ENCODE measurements around the gene ABHD16B.

Gene ABHD16B

DNA sequence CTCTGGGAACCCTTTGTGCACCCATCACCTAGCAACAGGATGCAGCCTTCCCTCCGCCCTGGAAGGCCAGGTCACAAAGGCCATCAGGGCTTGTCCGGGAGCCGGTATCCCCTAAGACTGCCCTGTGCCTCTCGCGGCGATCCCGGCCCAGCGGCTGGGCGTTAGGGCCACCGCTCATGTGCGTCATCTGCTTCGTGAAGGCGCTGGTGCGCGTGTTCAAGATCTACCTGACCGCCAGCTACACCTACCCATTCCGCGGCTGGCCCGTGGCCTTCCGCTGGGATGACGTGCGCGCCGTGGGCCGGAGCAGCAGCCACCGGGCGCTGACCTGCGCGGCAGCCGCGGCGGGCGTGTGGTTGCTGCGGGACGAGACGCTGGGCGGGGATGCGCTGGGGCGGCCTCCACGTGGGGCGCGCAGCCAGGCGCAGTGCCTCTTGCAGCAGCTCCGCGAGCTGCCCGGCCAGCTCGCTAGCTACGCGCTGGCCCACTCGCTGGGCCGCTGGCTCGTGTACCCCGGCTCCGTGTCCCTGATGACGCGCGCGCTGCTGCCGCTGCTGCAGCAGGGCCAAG lies at the start of gene ABHD16B:
ABHD16B (plus strand) TSS at position 134 of the 570 bp plus-strand sequence; CDS start at position 177, 43 bp downstream.
- DNase-seq, result no peak

DNA sequence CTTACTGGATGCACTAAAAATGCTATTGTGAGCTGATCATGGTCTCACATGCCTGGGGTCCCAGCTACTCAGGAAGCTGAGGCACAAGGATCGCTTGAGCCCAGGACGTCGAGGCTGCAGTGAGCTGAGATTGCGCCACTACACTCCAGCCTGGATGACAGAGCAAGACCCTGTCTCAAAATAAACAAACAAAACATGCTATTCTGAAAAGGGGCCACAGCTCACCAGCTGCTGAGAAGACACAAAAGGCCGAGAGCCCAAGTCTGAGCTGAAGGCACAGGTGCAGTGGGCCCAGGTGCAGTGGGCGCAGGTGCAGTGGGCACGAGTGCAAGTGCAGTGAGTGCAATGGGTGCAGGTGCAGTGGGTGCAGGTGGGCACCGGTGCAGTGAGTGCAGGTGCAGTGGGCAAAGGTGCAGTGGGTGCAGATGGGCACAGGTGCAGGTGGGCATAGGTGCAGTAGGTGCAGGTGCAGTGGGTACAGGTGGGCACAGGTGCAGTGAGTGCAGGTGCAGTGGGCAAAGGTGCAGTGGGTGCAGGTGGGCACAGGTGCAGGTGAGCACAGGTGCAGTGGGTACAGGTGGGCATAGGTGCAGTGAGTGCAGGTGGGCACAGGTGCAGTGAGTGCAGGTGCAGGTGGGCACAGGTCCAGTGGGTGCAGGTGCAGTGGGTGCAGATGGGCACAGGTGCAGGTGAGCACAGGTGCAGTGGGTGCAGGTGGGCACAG lies 46.2 kb upstream of the ABHD16B start:
- DNase-seq, result no peak

DNA sequence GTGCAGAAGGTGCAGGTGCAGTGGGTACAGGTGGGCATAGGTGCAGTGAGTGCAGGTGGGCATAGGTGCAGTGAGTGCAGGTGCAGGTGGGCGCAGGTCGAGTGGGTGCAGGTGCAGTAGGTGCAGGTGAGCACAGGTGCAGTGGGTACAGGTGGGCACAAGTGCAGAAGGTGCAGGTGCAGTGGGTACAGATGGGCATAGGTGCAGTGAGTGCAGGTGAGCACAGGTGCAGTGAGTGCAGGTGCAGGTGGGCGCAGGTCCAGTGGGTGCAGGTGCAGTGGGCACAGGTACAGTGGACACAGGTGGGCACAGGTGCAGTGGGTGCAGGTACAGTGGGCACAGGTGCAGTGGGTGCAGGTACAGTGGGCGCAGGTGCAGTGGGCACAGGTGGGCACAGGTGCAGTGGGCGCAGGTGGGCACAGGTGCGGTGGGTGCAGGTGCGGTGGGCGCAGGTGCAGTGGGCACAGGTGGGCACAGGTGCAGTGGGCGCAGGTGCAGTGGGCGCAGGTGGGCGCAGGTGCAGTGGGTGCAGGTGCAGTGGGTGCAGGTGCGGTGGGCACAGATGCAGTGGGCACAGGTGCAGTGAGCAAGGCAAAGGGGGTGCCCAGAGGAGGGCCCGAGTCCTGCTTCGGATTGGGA lies 45.6 kb upstream of the ABHD16B start:
- DNase-seq, result no peak

DNA sequence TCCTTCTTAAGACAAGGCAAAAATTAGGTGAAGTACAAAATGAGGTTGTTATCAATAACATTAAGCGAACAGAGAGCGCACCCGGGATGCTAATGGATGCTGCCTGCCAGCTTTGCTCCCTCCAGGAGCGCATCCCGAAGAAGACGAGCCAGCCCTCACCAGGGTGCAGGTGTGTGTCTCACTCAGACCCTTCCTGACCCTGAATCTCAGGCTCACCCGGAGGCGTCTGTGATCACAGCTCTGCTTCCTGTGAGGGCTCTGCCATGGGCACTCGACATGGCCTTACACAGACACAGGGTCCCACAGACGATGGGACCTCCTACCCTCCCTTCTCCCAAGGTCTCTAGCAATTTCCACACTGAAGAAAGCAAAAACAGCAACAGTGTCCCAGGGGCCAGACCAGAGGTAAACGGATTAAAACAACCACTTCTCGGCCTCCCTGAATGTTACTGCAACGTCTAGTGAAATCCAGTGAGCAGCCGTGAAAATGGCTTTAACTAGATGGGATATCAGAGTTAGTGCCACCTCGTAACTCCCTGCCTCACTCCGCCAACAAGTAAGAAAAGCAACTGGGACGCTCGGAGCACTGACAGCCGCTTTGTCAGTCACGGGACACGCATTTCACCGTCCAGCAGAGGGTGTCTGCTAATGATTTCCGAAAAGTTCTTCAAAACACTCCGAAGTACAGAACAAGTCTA lies 41.9 kb upstream of the ABHD16B start:
- no peak for DNase-seq

DNA sequence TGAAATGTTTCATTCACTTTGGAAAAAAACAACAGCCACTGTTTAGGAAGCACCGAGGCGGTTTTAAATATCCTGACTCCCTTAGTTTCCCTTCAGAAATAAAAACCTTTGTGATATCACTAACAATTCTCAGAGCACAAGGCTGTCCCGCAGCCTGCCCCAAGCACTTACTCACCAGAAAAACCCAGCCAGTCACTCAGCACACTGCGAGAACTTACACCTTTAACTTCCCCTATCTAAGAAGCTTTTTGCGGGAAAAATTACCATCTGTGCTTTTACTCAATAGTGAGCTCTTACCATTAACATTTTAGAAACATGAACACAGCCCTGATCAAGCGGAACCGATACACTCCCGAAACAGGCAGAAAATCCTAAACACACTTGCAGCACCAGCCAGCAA lies 39.5 kb upstream of the ABHD16B start:
- no peak for DNase-seq

DNA sequence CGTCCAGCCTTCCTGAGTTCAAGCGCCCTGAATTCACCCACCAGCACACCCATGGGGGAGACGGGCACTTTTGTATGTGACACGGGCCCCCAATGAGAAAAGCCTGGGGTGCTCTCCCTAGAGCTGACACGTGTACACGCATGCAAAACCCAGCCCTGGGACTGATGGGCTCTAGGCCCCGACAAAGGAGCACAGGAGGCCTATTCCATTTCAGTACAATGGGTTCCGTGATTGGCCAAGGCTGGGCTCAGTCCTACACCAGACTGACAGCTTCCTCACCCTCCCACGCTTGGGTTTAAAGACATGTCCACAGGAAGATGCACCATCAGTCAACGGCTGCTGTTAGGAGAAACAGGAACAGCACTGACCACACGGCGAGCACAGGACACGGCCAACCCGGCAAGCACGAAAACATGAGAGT lies 39.0 kb upstream of the ABHD16B start:
- DNase-seq, result no peak

DNA sequence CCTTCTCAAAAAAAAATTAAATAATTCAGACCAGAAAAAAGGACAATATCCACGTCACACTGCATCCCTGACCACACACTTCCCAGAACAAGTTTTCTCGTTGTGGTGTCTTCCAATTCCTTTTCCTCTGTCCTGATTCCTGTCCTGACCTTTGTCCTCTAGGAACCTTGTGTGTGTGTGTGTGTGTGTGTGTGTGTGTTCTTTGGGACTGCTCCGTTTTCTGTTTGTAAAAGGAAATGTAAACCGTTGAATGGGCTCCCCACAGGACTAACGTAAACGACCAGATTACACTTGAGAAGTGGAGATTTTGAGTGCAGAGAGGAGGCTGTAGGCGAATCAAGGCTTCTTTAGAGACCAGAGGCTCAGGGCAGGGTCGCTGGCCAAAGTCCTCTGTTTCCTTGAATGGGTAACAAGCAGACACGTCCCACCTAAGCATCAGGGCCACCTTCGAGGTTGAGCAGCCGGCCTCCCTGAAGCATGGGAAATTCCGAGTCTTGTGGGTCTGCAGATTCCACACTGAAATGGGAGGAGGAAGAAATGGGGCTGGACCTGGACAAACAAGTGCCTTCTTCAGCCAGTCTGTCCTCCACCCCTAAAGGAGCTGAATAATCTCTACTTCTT lies 37.5 kb upstream of the ABHD16B start:
- no peak for DNase-seq

DNA sequence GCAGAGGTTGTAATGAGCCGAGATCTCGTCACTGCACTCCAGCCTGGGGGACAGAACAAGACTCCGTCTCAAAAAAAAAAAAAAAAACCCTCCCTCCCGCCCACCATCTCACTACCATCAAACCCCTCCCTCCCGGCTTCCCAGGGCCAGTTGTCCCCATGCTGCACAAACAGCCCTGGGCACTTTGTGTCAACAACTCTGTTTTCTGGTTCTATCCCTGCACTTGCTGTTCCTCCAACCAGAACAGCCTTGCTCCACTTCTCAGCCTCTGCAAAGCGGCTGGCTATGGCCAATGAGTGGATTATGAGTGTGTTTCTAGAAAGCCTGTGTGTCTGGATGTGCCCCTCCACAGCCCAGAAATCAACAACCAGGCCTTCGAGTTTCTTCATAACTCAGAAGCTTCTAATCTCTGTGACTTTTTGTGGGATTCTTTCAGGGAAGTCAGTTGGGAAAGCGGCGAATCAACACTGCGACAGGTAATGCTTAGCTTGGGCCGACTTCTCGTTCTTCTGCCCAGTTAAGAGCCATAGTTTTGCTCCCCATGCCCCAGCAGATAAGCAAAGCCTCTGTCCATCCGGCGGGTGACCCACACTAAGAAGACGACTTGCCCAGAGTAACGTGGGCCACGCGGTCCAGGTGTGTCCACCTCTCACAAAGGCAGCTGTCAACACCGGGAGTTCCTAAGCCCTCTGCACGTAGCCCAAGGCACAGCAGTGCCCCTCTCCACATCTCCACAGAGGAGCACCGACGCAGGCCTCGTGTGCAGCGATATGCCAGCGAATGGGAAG lies 35.8 kb upstream of the ABHD16B start:
- DNase-seq, result no peak

DNA sequence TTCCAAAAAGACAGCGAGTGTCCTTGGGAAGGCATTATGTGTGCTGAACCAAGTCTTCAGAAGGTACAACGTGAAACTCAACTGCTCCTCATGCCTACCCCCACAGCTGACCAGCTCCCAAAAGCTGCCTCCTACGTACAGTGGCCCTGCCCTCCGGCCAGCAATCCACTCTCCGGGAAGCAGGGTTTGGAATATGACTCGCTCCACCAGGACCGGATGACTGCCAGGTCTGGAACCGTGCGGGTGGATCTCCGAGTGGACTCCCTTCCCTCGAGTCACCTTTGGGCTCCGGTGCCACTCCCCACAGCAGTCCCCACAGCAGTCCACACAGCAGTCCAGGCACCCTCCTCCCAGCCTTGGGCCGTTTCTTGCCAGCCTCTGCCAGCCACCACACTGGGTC lies 34.5 kb upstream of the ABHD16B start:
- DNase-seq, result no peak

DNA sequence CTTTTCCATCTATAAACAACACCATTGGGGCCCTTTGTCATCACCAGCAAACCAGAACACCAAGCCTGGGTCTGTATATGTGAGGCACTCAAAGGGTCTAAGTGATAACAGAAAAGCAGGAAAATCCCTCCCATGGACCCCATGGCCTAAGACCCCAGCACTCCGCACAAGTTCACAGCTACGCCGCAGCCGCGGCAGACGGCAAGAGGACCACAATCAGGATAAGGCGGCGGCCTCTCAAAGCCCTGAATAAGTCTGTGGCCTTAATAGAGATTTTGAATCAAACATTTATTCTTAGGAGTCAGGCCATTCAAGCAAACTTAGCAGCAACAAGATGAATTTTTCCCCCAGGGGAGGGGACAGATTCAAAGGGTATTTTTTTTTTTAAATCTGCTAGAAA lies 33.2 kb upstream of the ABHD16B start:
- no peak for DNase-seq

DNA sequence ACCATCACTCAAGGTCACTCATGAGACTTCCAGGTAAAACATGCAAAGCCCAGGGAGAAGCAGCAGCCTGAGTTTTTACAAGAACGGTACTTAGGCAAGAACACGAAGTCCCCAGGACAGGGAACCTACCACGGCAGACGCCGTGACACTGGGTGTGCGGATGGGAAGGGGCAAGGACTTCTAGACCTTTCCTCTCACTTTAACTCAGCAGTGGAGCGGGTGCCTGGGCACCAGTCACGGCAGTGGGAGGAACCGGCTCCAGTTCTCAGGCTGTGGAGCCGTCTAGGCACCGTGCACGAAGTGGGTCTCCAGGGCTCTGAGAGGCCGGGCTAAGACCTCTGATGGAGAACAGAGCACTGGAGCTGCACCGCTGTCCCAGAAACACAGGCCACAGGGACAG lies 32.8 kb upstream of the ABHD16B start:
- DNase-seq, result no peak

DNA sequence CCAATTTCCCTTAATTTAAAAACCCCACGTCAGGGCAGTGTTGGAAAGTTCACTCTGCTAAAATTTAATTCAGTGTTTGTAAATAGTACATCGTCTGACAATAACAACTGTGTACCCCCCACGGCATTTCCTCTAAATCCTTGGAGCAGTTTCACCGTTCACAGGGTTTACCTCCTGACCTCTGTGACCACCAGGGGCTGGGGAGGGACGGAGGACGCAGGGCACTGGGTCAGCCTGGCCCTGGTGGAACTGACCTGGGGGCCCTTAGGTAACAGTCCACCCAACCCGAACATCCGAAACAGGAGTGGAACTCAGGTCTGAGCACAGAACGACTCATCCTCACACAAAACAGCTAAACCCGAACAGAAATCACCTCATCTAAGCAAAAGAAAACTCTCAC lies 32.3 kb upstream of the ABHD16B start:
- no peak for DNase-seq

DNA sequence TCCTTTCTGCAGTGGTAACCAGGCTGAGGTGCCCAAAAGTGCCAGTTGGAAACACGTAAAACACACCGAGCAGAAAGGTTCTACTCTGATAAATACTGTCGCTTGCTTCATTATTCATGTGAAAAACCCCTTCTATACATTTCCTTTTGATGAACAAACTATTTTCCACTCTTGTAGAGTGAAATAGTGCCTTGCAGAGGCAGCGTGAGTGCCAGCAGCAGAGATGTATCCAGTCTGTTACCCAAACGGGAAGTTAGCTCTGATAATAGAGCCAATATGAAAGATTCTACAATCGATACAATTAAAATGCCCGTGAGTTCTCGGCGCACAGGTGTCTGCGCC lies 31.7 kb upstream of the ABHD16B start:
- no peak for DNase-seq

DNA sequence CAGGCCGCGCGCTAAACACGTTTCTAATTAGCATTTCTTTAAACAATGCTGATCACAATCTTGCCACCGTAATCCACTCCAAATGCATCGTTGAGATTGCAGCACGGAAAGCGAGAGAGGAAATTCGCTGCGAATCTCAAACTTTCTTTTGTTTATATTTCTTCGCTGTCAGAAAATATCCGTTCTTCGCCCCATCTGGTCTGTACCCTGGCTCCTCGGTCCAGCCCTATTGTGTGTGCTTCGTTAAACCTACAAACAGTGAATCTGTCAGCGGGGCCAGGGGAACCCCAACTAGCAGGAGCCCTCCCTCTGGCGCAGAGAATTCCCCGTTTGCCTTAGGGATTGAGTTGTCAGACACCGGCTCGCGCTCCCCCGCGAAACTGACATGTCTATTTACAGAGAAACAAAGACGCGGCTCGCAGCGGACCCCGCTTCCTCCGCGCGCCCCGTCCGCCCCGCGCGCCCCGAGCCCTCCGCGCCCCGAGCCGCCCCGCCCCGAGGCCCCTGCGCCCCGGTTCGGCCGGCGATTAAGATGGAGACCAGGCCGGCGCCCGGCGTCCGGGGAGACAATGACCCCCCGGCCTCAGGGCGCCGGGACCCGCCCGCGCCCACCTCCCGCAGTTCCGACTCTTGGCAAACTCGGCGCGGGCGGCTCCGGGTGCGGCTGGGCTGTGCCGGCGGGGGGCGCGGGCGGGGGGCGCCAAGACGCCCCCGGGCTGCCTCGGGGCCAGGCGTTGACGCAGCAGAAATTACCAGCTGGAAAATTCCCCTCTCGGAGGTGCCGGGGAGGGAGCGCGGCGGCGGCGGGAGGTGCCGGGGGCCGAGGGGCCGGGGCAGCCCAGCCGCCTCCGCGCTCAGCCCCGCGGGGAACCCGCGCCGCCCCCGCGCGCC lies 31.1 kb upstream of the ABHD16B start:
- no peak for DNase-seq

DNA sequence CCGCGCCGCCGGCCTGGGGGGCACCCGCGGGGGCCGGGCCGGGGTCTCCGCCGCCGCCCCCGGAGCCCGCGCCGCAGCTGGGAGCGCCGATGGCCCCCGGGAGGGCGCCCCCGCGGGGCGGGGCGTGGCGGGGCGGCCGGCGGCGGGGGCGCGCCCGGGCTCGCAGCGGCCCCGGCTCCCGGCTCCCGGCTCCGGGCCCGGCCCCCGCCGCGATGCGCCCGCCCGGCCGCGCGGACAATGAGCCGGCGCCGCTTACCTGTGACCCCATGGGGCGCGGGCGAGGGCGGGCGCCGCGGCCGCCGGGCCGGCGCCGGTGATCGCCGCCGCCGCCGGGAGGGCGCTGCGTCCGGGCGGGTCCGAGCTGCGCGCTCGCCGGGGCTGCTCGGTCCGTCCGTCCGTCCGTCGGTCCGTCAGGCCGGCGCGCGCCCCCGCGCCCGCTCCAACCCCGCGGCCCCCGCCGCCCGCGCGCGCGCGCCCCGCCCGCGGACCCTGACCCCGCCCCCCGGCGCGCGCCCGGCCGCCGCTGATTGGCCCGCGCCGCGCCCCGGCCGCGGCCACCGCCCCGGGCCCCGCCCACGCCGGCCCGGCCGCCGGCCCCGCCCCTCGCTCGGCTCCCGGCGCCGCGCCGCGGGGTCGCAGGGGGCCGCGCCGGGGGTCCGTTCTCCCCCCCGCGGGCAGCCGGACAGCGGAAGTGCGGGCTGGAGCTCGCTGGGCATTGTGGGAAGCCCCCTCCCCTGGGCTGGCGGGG lies 30.3 kb upstream of the ABHD16B start, which contains the start of gene ZBTB46:
ZBTB46 (minus strand) TSS at position 424 of the 748 bp plus-strand sequence. CDS start 40,507 bp downstream, outside the sequence.
- no peak for DNase-seq

DNA sequence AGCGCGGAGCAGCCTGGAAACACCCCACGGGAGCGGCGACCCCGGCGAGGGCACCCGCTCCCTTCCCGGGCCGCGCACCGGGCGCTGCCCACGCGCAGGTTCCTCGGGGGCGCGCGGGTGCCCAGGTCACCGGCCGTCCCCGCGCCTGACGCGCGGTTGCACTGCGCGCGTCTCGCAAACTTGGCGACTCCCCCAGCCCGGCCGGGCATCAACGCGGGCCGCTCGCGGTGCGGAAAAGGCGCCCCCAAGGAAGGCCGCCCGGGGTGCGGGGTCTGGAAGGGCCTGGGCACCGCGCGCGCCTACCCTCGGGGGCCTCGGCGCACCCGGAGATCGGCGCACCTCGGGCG lies 29.7 kb upstream of the ABHD16B start:
- DNase-seq, result no peak

DNA sequence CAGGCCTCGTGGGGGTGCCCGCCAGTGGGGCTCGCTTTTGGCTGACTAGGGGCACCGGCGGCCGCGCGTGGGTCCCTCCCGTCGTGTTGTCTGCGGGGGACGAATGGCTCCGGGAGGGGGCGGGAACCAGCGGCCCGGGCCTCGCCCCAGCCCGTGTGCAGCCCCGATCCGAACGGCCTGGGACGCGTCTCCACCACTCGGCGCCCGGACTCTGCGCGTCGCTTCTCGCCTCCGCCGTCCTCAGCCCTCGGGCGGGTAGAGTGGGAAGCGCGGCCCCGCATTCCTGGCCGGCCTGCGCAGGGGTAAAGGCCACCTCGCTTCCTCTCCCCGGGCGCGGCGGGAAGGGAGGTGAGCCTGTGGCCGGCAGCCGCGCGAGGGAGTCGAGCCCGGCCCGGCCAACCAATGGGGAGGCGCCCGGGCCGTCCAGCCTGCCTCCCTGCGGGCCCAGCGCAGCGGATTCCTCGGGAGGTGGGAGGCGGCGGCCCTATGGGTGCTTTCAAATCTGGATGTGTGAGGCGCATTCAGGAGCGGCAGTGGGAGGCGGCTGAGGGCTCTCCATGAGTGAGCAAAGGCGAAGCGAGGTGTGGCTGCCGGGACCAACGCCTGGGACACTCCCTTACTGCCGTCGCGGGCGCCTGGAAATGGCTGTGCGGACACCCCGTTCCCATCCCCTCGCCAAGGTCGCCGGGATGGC lies 29.2 kb upstream of the ABHD16B start:
- no peak for DNase-seq

DNA sequence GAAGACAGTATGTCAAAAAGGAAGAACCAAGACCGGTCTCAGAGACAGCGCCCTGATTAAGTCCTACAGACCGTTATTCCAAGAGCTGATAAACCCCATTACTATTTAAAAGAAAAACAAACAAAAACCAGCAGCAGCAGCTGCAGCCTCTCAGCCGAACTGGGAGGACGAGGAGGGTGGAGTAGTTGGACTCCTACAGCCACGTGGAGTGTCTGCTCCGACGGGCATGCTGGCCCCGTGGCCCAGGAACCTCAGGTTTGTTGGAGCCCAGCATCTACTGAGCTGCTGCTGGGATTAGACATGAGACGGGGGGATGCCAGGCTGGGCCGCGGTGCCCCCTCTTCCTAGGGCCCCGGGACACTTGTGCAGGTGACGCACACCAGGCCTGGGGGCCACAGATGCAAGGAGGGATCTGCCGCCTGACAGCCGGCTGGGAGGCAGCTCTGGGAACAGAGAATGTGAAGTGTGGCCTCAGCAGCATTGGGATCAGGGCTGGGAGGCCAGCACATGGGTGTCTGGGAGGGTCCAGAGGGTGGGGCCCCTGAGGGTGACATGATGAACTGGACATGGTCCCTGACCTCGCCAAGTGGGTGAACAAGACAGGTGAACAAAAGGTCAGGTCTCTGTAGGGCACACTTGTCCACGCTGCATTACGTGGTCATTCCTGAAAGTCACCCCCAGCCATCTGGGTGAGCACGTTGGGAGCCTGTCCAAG lies 27.4 kb upstream of the ABHD16B start:
- no peak for DNase-seq

DNA sequence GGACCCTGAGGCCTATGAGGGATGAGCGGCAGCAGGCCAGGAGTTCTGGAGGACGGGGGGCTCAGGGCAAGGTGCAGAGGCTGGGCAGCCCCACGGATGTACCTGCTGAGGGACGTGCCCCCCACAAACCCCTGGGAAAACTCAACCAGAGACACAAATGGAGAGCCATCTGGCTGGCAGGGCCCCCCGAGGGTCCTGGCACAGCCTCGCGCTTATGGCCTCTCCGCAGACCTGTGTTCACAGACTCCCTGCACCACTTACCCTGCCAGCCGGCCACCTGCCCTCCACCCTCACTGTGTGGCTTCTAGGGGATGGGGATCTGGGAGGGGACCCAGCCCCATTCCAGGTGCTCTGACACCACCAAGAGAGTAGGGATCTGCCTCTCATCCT lies 26.8 kb upstream of the ABHD16B start:
- DNase-seq, result no peak
